Stimulated activated naive CD8-positive, alpha-beta T cell treated with anti-CD3 and anti-CD28 coated beads, Interleukin-15, amount 100 ng/mL, for 72 hours (primary cell): Measurements from ENCODE around the gene FSD1L.
A peak's percentile ranks its signal among the peaks of the same experiment; 100 is the strongest.
"Not testable (repeated sequence)": the region's sequence is repeated elsewhere in the genome, so short reads cannot be mapped to it uniquely, and the experiment has no call there.

Experiments
- ATAC-seq: fragments of 150-1000 bp; cut with Tn5 transposase; 2 replicates; pipeline ENCODE4 v1.10.0; 2021; ENCODE audit warnings: mild to moderate bottlenecking, moderate library complexity
- DNase-seq, 2 donors: peaks; one replicate each; pipeline ENCODE4 v3.0.0; 2021 to 2022
- H3K27ac Mint-ChIP-seq, 2 donors: one replicate each; pipeline ENCODE4 v1.8.0; 2022; ENCODE audit warnings: mild to moderate bottlenecking in 2 of 2, mixed read lengths in 2 of 2, moderate library complexity in 2 of 2
- H3K27me3 Mint-ChIP-seq: one replicate; pipeline ENCODE4 v1.8.0; 2022; ENCODE audit warnings: mixed read lengths
- H3K4me1 Mint-ChIP-seq: one replicate; pipeline ENCODE4 v1.8.0; 2022; ENCODE audit warnings: mild to moderate bottlenecking, mixed read lengths
- H3K4me3 Mint-ChIP-seq, 2 donors: one replicate each; pipeline ENCODE4 v1.8.0; 2022; ENCODE audit warnings: mild to moderate bottlenecking in 2 of 2, mixed read lengths in 2 of 2, moderate library complexity in 1 of 2
- H3K9me3 Mint-ChIP-seq, 2 donors: one replicate each; pipeline ENCODE4 v1.8.0; 2022; ENCODE audit warnings: mixed read lengths in 2 of 2

Gene FSD1L

GRCh38 chr9:105500108-105500766, 52.4 kb downstream of the FSD1L start:
- no peak for DNase-seq
- no peak for ATAC-seq
- no peak overlapping the region for H3K4me3 Mint-ChIP-seq
- peaks cover 0 to 7% of the 10 kb centered on the region in 2 donors for H3K9me3 Mint-ChIP-seq
- H3K27me3 Mint-ChIP-seq: no peaks in the 10 kb centered on the region
- no peak overlapping the region for H3K27ac Mint-ChIP-seq
- H3K4me1 Mint-ChIP-seq: peaks cover 5% of the 10 kb centered on the region

DNA sequence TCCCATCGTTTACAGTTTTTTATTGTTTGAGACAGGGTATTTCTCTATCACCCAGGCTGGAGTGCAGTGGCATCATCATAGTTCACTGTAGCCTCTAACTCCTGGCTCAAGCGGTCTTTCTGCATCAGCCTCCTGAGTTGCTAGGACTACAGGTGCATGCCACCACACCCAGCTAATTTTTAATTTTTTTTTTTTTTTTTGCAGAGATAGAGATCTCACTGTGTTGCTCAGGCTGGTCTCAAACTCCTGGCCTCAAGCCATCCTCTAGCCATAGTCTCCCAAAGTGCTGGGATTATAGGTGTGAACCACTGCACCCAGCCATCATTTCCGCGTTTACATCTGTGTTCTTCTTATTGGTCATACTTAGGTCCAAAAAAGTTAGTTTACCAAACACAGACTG, 53.6 kb downstream of the FSD1L start:
- Mint-ChIP-seq H3K4me3 (no peak overlapping the region), H3K27me3 (no peaks in the 10 kb centered on the region), H3K4me1 (peaks cover 5% of the 10 kb centered on the region), H3K27ac (no peak overlapping the region), H3K9me3 (no peaks in the 10 kb centered on the region)
- DNase-seq (no peak), ATAC-seq (no peak)

GRCh38 chr9:105502276-105502675, 54.4 kb downstream of the FSD1L start:
- Mint-ChIP-seq H3K27me3 (no peaks in the 10 kb centered on the region), H3K4me1 (peaks cover 5% of the 10 kb centered on the region), H3K4me3 (no peak overlapping the region), H3K27ac (no peak overlapping the region), H3K9me3 (no peaks in the 10 kb centered on the region)
- ATAC-seq (no peak), DNase-seq (no peak)

DNA sequence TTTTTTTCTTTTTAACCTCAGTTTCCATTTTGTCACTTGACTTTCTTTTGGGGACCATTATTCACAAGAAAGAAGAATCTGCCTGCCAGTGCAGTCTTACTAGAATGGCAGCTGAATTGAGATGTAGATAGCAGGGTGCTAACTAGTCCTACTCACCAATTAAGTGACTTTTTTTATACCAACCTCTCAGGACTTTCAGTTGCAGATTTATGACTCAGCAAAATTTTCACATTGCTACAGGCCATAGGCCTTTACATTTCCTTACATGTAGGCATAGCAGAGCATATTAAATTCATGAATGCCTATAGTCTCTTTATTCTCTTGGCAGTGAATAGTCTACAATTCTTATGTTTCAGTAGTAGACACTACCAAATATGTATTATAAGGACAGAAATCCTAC, 56.0 kb downstream of the FSD1L start:
- Mint-ChIP-seq H3K9me3 (no peaks in the 10 kb centered on the region), H3K4me3 (no peak overlapping the region), H3K27me3 (no peaks in the 10 kb centered on the region), H3K27ac (no peak overlapping the region), H3K4me1 (peaks cover 5% of the 10 kb centered on the region)
- DNase-seq (no peak), ATAC-seq (no peak)

DNA sequence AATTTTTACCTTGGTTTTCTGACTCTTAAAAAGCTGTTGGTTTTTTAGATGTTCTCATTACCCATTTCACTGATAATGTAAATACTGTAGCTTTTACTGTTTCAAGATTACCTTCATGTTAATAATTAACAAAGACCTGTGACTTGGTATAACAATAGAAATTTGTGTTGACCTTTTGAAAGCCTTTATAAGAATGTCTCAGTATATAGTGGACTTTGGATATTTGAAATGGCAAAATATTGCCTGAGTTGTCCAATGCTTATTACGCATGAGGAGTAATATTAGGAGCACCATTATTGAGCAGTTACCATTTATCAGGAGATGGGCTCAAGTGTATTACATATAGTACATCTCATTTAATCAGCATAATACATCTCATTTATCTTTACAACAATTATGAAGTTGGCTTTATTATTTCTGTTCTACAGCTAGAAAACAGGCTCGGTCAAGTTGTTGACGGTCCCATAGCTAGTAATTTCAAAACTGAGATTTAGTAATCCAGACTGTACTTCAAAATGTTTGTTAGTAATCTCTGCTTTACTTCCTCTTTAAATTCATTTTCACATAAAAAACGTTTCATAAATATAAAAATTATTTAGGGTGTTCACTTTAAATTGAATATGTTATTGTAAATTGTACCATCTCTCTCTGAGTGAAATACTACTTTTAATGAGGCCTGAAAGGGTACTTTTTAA, 59.4 kb downstream of the FSD1L start:
- no peak for DNase-seq
- peaks cover 10% of the 10 kb centered on the region for H3K4me1 Mint-ChIP-seq
- H3K27me3 Mint-ChIP-seq: no peaks in the 10 kb centered on the region
- no peak overlapping the region for H3K27ac Mint-ChIP-seq
- no peak for ATAC-seq
- no peak overlapping the region for H3K4me3 Mint-ChIP-seq
- no peaks in the 10 kb centered on the region for H3K9me3 Mint-ChIP-seq

DNA sequence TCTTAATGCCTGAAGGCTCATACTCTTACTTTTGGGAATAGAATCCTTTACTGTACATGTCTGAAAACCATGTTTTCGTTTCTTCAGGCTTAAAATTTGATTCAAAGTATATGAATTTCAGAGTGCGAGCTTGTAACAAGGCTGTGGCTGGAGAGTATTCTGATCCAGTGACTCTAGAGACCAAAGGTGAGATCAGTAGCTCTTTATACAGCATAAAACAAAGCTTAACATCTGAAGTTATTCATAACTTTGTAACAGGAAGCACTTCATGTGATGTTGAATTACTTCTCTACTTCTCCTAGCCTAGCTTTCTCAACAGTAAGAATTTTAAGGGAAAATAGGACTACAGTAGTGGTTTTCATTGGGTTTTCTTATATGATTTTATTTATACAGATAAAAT, 60.7 kb downstream of the FSD1L start:
- H3K4me1 Mint-ChIP-seq: peaks cover 10% of the 10 kb centered on the region
- H3K27me3 Mint-ChIP-seq: no peaks in the 10 kb centered on the region
- H3K27ac Mint-ChIP-seq: no peak overlapping the region
- DNase-seq (no peak), ATAC-seq (no peak)
- no peak overlapping the region for H3K4me3 Mint-ChIP-seq
- no peaks in the 10 kb centered on the region for H3K9me3 Mint-ChIP-seq

DNA sequence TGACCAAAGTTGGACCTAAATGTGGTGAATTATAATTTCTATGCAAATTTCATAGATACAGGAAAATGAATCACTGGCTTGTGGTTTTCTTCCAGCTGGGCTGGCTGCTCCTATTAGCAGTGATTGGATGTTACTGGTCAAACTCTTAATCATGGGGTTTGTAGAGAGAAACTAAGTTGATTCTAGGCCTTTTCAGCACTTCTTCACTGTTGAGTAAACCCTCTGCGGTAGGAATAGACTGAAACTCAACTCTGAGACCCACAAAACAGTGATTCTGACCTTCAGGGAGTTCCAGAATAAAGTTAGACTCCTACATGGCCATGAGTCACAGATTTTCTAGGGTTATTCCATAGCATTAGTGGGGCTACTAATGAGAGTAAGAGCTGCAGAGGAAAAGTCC, 62.2 kb downstream of the FSD1L start:
- Mint-ChIP-seq H3K4me3 (no peak overlapping the region), H3K9me3 (no peaks in the 10 kb centered on the region), H3K27me3 (no peaks in the 10 kb centered on the region), H3K4me1 (peaks cover 5% of the 10 kb centered on the region), H3K27ac (no peak overlapping the region)
- ATAC-seq (peak; percentile 62), DNase-seq (no peak)

- Mint-ChIP-seq H3K27ac (no peak overlapping the region), H3K27me3 (no peaks in the 10 kb centered on the region), H3K4me3 (no peak overlapping the region), H3K4me1 (peaks cover 5% of the 10 kb centered on the region), H3K9me3 (no peaks in the 10 kb centered on the region)
- no peak for DNase-seq
- ATAC-seq: no peak
Measured at GRCh38 chr9:105511446-105511845, 63.6 kb downstream of the FSD1L start.

GRCh38 chr9:105515811-105516413, 68.1 kb downstream of the FSD1L start:
- H3K27me3 Mint-ChIP-seq: no peaks in the 10 kb centered on the region
- DNase-seq (no peak), ATAC-seq (no peak)
- no peaks in the 10 kb centered on the region for H3K9me3 Mint-ChIP-seq
- H3K4me3 Mint-ChIP-seq: no peak overlapping the region
- H3K27ac Mint-ChIP-seq: no peak overlapping the region
- no peaks in the 10 kb centered on the region for H3K4me1 Mint-ChIP-seq

- ATAC-seq (peak; percentile 96), DNase-seq (peak; percentile 49 to 56)
- not testable (repeated sequence) for H3K27me3 Mint-ChIP-seq, H3K4me3 Mint-ChIP-seq, H3K4me1 Mint-ChIP-seq, H3K27ac Mint-ChIP-seq, H3K9me3 Mint-ChIP-seq
Measured at GRCh38 chr9:105519710-105520369, 72.0 kb downstream of the FSD1L start.

- H3K27ac Mint-ChIP-seq, H3K27me3 Mint-ChIP-seq, H3K9me3 Mint-ChIP-seq, DNase-seq, ATAC-seq, H3K4me3 Mint-ChIP-seq, H3K4me1 Mint-ChIP-seq: not testable (repeated sequence)
Measured at GRCh38 chr9:105520992-105521391, 73.2 kb downstream of the FSD1L start.

- ATAC-seq, H3K27me3 Mint-ChIP-seq, H3K4me1 Mint-ChIP-seq, DNase-seq, H3K4me3 Mint-ChIP-seq, H3K9me3 Mint-ChIP-seq, H3K27ac Mint-ChIP-seq: not testable (repeated sequence)
Measured at GRCh38 chr9:105522618-105523385, 75.0 kb downstream of the FSD1L start.

- Mint-ChIP-seq H3K27me3 (no peaks in the 10 kb centered on the region), H3K27ac (peak overlapping the region in 1 of 2 donors; percentile 77)
- ATAC-seq: no peak
Measured at GRCh38 chr9:105531530-105531929, 83.7 kb downstream of the FSD1L start.

GRCh38 chr9:105535920-105536668, 88.3 kb downstream of the FSD1L start:
- no peak overlapping the region for H3K27ac Mint-ChIP-seq
- ATAC-seq (peak; percentile 79), DNase-seq (no peak)
- no peaks in the 10 kb centered on the region for H3K27me3 Mint-ChIP-seq
- no peak overlapping the region for H3K4me3 Mint-ChIP-seq
- H3K9me3 Mint-ChIP-seq: no peaks in the 10 kb centered on the region
- peaks cover 34% of the 10 kb centered on the region for H3K4me1 Mint-ChIP-seq

More at GRCh38 chr9:105531530-105531929, 83.7 kb downstream of the FSD1L start:
- Mint-ChIP-seq H3K4me1 (peaks cover 36% of the 10 kb centered on the region), H3K9me3 (peaks cover 0 to 5% of the 10 kb centered on the region in 2 donors), H3K4me3 (no peak overlapping the region)
- no peak for DNase-seq

DNA sequence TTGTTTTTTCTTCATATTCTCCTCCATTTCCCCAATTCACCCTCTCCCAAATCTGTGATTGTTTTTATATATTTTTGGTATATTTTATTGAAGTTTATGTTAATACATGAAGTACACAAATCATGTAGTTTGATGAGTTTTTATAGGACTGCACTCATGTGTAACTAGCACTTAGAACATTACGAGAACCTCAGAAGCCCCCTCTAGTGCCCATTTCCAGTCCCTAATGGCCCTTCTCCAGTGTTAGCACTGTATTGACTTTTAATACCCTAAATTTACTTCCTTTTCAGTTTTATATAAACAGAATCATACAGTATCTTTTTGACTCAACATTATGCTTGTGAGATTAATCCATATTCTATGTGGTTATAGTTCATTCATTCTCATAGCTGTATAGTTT, 91.6 kb downstream of the FSD1L start:
- peaks cover 32% of the 10 kb centered on the region for H3K4me1 Mint-ChIP-seq
- H3K4me3 Mint-ChIP-seq: no peak overlapping the region
- H3K27ac Mint-ChIP-seq: no peak overlapping the region
- no peaks in the 10 kb centered on the region for H3K9me3 Mint-ChIP-seq
- no peaks in the 10 kb centered on the region for H3K27me3 Mint-ChIP-seq
- no peak for ATAC-seq
- no peak for DNase-seq
